HG02973 (cell line): Measurements from ENCODE around the gene HTATIP2.
"Not testable (repeated sequence)": the region's sequence is repeated elsewhere in the genome, so short reads cannot be mapped to it uniquely, and the experiment has no call there.

Experiments
- ATAC-seq: cut with Tn5 transposase; IDR thresholded peaks from one replicate; pipeline ENCODE4 v1.9.1; 2021; ENCODE audit warnings: moderate library complexity; ENCODE audit not compliant: unreplicated experiment

The HTATIP2 gene

DNA sequence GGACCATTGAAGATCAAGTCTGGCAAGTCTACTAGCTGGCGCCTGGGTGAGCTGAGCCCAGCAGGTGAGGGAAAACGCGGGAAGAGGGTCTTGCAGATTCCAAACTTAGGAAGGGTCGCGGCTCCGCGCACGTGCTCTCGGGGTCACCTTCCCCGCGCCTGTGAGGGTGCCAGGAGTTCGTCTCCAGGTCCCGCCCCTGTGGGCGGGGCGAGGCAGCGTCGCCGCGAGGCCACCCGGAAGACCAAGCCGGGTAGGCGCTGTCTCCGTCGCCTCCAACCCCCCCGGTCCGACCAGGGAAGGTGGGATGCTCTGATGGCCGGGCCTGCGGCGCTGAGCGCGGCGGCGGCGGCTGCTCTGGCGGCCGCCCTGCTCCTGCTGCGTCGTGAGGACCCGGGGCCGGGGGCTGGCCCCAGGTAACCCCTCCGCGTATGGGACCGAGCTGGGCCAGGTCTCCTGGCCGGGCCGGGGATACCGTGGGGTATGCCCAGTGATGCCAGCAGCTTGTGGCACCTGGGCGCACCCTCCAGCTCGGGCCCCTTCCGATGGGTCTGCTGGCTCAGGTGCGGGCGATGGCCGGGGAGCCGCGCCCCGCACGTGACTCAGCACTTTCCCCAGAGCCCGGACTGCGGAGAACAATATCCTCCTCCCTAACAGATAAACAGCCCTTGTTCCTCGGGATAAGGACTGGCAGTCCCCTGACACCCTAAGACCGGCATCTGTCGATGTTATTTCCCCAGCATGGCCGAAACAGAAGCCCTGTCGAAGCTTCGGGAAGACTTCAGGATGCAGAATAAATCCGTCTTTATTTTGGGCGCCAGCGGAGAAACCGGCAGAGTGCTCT, at the start of gene HTATIP2:
HTATIP2 (plus strand) TSS at position 215 of the 841 bp plus-strand sequence; CDS start at position 739, 524 bp downstream.
- ATAC-seq: peak; percentile 88

DNA sequence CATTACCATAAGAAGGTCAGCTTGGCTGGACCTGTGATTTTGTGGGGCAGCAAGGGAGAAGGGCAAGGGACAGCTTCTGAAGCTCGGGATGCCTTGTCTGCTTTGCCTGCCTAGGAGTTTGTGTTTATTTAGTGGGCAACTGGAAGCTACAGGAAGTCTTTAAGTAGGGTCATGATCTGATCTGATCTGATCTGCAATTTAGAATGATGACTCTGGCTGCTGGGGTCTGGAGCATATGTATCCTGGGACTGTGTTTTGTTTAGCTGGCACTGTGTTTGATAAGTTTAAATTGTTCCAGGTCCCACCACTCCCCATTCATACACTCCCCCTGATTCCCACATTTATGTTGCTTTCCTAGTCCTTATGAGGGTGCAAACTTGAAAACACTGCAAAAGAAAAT, 47.7 kb upstream of the HTATIP2 start:
- ATAC-seq: no peak

GRCh38 chr11:20321177-20321576, 42.3 kb upstream of the HTATIP2 start:
- ATAC-seq: no peak

DNA sequence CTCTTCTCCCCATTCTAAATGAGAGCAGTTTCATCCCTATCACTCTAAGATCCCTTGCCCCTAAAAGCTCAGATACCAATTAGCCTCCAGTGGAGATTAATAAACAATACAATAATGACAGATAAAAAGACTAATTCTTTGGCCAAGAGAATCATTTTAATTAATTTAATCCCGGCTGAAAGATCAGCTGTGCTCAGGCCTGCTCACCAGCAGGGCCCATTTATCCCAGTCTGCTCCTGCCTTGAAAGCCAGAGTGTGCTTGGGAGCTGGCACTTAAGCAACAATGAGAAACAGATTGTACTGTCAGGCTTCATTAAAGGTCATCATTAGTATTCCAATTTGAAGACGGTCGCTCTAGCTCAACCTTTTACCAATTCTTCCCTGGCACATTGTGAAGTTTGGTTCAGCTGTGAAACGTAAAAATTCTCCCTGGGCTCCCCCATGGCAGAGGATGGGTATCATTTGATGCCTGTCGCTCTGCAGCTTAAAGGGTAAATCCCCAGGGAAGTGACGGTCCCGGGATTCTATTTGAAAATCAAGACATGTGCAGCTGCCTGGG, 36.1 kb upstream of the HTATIP2 start:
- ATAC-seq: no peak

DNA sequence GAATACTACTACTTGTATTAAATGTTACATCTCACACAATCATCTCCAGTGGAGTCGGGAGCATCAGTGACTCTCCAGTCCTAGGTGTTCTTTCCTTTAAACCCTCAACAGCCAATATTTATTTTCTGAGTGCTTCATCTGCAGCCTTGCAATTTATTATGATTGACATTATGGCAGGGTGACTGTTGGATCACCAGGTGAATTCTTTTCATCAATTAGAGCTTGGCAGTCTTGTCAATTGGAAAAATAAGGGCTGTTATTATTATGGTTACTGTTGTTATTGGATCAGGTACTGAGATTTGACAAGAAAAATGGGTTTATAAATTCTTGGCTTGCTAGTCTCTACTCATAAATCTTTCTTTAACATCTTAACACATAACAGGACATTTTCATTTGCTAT, 27.5 kb upstream of the HTATIP2 start:
- no peak for ATAC-seq

DNA sequence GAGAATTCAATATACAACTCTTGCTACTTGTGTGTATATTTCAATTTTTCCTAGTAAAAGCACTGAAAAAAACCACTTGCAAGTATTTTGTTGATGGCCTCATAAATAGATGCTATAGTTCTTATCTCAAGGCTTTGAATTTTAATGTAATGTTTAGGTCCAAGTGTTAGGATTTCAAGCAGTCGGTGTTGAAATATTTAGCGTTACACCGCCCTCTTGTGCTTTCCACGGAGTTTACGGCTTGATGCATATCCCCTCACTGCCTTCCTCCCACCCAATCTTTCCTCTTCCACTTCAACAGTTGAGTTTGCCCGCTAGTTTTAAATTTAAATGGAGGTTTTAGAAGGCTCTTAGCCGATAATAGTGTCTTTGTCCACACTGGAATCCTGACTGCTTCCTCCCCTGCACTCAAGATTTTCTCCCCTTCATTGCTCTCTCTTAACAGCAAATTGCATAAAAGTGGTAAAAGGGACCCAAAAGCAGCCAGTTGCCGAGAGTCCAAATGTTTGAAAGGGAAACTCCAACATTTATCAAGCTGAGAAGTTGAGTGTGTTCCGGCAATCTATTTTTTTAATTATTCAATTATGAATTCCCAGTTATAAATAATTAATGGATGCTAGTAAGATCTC, 25.9 kb upstream of the HTATIP2 start:
- no peak for ATAC-seq

DNA sequence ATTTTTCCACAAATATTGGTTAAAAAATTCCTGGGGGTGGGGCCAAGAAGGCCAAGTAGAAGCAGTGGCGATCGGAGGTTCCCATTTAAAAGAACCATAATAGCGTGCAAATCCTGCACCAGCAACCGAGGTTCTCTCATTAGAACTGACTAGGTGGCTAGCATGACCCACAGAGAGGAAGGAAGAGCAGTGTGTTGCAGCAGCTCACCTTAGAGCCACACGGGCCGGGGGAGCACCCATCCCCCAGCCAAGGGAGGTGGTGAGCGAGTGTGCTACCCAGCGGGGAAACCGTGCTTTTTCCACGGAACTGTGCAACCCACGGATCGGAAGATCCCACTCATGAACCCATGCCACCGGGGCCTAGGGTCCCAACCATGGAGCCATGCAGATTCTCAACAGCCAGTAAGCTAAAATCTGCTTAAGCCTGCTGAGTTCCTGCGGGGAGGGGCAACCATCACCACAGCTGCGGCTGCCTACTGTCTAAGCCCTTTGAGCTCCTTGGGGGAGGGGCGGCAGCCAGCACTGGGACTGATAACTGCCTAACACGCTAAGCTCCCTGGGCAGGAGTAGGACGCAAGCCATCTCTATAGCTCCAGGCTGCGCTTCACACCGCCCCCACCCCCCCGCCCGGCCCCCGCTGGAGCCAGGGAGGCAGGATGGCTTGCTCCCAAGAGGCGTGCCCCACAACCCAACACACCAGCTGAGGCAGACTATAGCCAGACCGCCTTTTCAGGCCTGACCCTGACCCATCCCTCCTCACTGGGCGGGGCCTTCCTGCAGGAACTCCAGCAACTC, 21.0 kb upstream of the HTATIP2 start:
- ATAC-seq: no peak

- no peak for ATAC-seq
Measured at GRCh38 chr11:20351136-20351535, 12.4 kb upstream of the HTATIP2 start.

DNA sequence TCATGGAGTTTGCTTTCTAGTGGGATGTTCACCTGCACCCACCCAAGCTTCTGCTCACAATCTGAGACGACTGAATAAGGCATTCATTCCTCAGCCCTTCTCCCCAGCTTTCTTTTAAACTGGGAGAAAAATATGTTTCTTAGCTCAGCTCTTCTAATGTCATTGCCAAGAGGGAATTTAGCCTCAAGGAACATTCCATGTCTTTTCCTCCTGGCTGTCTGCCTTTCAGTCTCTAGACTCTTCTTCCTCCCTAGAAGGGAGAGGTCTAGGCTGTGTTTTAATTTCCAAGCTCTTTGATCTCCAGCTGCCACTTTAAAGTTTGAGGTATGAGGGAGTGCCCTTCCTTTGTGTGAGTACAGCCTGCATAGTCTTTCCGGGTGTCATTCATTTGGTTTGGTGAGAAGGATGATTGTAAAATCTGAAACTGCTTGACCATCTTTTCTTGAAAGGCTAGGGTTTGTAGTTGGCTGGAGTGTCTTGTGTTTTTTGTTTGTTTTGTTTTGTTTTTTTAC, 11.7 kb upstream of the HTATIP2 start:
- no peak for ATAC-seq

DNA sequence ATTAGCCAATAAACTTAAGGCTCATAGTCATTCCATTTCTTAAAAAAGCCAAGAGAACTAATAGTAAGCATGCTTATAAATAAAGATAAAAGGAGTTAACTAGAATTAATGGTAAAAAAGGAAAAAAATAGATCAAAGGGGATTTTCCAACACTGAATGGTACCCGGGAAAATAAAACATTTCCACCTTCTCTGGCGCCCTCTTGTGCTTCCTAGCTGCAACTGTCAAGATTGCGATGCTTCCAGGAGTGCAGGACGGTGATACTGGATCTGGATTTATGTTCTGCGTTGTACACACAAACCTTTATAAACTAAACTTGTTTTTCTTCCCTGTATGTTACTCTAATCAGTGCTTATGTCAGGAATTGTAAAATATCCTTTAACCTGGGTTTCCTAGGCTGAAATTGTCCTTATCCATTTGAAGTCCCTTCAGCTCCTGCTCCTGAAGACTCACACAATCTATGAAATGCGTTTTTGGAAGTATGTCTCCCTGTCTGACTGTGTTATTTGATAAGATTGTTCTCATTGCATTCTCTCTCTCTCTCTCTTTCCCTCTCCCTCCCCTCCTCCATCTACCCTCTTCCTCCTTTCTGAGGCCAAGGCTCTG, 9.6 kb upstream of the HTATIP2 start:
- ATAC-seq: no peak

DNA sequence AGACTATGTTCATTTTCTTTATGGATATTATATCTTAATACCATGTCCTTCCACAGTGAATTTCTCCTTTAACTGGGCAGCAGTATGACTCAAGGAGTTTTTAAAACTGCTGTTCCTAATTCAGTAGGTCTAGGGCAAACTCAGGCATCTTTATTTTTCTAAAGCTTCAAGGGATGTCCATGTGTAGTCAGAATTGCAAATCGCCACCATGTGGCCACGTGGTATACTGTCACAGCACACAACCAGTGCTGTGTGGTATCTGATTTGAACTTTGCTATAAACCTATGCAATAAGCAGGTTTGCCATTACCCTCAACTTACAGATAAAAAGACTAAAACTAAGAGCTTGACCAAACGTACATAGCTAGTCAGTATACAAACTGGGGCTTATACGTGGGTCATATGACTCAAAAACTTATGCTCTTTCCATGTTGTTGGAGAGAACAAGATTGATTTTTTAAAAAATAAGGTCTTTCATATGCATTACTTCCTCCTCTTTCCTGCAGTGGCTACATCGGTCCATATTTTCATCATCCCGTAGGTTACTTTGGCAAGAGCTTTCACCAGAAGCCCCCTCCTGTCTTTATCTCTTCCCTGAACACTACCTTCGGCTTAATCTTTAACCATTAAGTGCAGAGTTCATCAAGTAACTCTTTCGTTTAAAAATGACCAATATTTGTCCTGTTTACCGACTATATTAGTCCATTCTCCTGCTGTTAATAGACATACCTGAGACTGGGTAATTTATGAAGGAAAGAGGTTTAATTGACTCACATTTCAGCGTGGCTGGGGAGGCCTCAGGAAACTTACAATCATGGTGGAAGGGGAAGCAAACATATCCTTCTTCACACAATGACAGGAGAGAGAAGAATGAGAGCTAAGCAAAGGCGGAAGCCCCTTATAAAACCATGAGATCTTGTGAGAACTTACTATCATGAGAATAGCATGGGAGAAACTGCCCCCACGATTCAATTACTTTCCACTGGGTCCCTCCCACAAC, 8.0 kb upstream of the HTATIP2 start:
- peak; percentile 77 for ATAC-seq

GRCh38 chr11:20357150-20357549, 6.4 kb upstream of the HTATIP2 start:
- ATAC-seq: no peak

- ATAC-seq: peak; percentile 49
Measured at GRCh38 chr11:20360650-20361049, 2.9 kb upstream of the HTATIP2 start.

GRCh38 chr11:20362481-20362880, 1.0 kb upstream of the HTATIP2 start:
- ATAC-seq: no peak

- ATAC-seq: no peak
Measured at GRCh38 chr11:20363149-20363499, 390 bp upstream of the HTATIP2 start.

DNA sequence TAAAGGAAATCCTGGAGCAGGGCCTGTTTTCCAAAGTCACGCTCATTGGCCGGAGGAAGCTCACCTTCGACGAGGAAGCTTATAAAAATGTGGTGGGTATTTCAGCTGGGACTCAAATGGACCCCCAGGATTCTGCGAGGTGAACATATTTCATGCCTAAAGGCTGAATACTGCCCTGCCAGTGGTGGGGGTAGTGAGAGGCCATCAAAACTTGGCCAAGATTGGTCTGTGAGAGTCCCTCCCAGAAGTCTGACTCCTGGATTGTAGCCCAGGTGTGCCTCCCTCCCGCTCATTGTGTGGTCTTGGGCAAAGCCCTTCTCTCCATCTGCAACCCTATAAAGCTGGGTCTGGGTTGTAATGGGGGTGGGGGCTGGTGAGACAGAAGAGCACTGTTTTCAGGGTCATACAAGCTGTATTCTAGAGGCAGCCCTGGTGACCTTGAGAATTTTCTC, 853 bp downstream of the HTATIP2 start:
- no peak for ATAC-seq

DNA sequence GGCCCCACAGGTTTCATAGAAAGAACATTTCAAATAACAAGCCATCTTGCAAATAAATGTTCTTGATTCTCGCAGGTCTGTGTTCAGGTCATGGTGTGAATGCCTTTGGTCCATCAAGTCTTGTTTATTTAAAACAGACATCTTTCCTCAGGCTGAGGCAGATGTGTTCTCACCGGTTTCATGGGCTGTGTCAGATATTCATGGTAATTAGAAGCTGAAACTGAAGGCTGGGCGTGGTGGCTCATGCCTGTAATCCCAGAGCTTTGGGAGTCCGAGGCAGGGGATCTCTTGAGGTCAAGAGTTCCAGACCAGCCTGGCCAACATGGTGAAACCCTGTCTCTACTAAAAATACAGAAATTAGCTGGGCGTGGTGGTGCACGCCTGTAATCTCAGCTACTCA, 2.0 kb downstream of the HTATIP2 start:
- ATAC-seq: not testable (repeated sequence)

GRCh38 chr11:20367313-20367948, 3.9 kb downstream of the HTATIP2 start:
- ATAC-seq: no peak

GRCh38 chr11:20368438-20368837, 4.9 kb downstream of the HTATIP2 start:
- no peak for ATAC-seq
